OCI-LY7 (cell line): ENCODE data around the gene RANBP17. TPM values are rescaled to one million over a fixed set of nuclear protein-coding genes. Genes with fewer than 3 reads are reported as not detected.

Experiments used
- BruUV-seq: library from RNA; stranded (reverse); fragments of 400-500 nt; replicated peaks from 2 replicates; lab custom pipeline; 2021; lab: Mats Ljungman, UMichigan
- CTCF ChIA-PET: fragments of 300-600 bp; sonication (Branson Sonifier 250); formaldehyde crosslinking; loops from one replicate; lab custom pipeline; 2022; ENCODE audit warnings: antibody characterized with exemption; ENCODE audit not compliant: unreplicated experiment; lab: Charles Lee
- POLR2A ChIA-PET: fragments of 300-600 bp; sonication (Branson Sonifier 250); formaldehyde crosslinking; loops from one replicate; lab custom pipeline; 2022; ENCODE audit warnings: antibody characterized with exemption; lab: Charles Lee
- DNase-seq: peaks from one replicate; pipeline ENCODE4 v3.0.0-alpha.2; 2015; ENCODE audit warnings: low spot score
- H2AFZ ChIP-seq: fragments of 200-600 bp; sonication (generic), shearing (Covaris generic); 2 replicates; pipeline ENCODE4 v1.6.1; 2014; ENCODE audit warnings: mild to moderate bottlenecking, antibody characterized with exemption, low read length, moderate library complexity
- H3K27ac ChIP-seq: fragments of 200-600 bp; sonication (generic); 2 replicates; pipeline ENCODE4 v1.5.1; 2014; ENCODE audit warnings: mixed run types, low read depth, mild to moderate bottlenecking, moderate library complexity, low read length, inconsistent platforms; ENCODE audit not compliant: poor library complexity, severe bottlenecking
- H3K36me3 ChIP-seq: fragments of 200-600 bp; sonication (generic); 2 replicates; pipeline ENCODE4 v1.6.1; 2014; ENCODE audit warnings: mild to moderate bottlenecking, antibody characterized with exemption, low read length, moderate library complexity, mixed read lengths; ENCODE audit not compliant: insufficient read depth
- H3K4me1 ChIP-seq: fragments of 200-600 bp; sonication (generic); 2 replicates; pipeline ENCODE4 v1.5.1; 2014; ENCODE audit warnings: mild to moderate bottlenecking, low read length; ENCODE audit not compliant: insufficient read depth, poor library complexity, severe bottlenecking
- H3K4me2 ChIP-seq: fragments of 200-600 bp; sonication (generic); 2 replicates; pipeline ENCODE4 v1.6.1; 2014; ENCODE audit warnings: mild to moderate bottlenecking, low read length
- H3K4me3 ChIP-seq: fragments of 200-600 bp; sonication (generic); 2 replicates; pipeline ENCODE4 v1.5.1; 2014; ENCODE audit warnings: mild to moderate bottlenecking, low read depth, low read length; ENCODE audit not compliant: poor library complexity, severe bottlenecking
- H3K79me2 ChIP-seq: fragments of 200-600 bp; sonication (generic); 2 replicates; pipeline ENCODE4 v1.6.1; 2016; ENCODE audit warnings: low read depth, mild to moderate bottlenecking, low read length, moderate library complexity, mixed read lengths; ENCODE audit not compliant: insufficient read depth
- H3K9me2 ChIP-seq: fragments of 200-600 bp; sonication (generic); 2 replicates; pipeline ENCODE4 v1.6.1; 2016; ENCODE audit warnings: mild to moderate bottlenecking, low read length, mixed read lengths; ENCODE audit not compliant: insufficient read depth
- H3K9me3 ChIP-seq: fragments of 200-600 bp; sonication (generic); 2 replicates; pipeline ENCODE4 v1.6.1; 2014; ENCODE audit warnings: mild to moderate bottlenecking, mixed run types, low read length, mixed read lengths
- H4K20me1 ChIP-seq: fragments of 200-600 bp; sonication (generic); 2 replicates; pipeline ENCODE4 v1.6.1; 2014; ENCODE audit warnings: mild to moderate bottlenecking, antibody characterized with exemption, low read length, moderate library complexity, mixed read lengths; ENCODE audit not compliant: insufficient read depth
- CTCF ChIP-seq: fragments of 200-600 bp; sonication (generic); conservative IDR thresholded peaks from 2 replicates; pipeline ENCODE4 v1.5.1; 2014; ENCODE audit warnings: mild to moderate bottlenecking, antibody characterized with exemption, low read length, moderate library complexity, mixed read lengths
- EZH2phosphoT487 ChIP-seq: fragments of 200-600 bp; sonication (generic); IDR thresholded peaks from 2 replicates; pipeline ENCODE4 v1.6.1; 2018; ENCODE audit warnings: low read depth, borderline replicate concordance, mild to moderate bottlenecking, mixed run types, antibody characterized with exemption, low read length, moderate library complexity, mixed read lengths
- intact Hi-C: fragments of 100-400 bp; cut with micrococcal nuclease; formaldehyde crosslinking; loops from one replicate; pipeline ENCODE4 v1.10.0; 2022; ENCODE audit not compliant: unreplicated experiment
- total RNA-seq, 2 experiments: library from RNA; depleted of rRNA in 1 of 2; stranded (reverse); fragments of >200 nt in 1 of 2; shearing (Covaris generic) in 1 of 2; gene quantifications; 2 replicates each; pipeline ENCODE4 v1.2.3, GENCODE V29; 2014 to 2022

RANBP17 gene
- total RNA-seq, 2 experiments from 2014 or later = not detected

- no peak for DNase-seq
- H2AFZ ChIP-seq = no peak overlapping the region
- no TSS peak for BruUV-seq
- no peaks in the 10 kb centered on the region for H3K36me3 ChIP-seq
- H3K4me2 ChIP-seq = no peak overlapping the region
- CTCF ChIA-PET = no interaction called here
- POLR2A ChIA-PET = interaction anchor here (1.0 kb wide), 1 partner anchor 14 kb away, joined by 3 read pairs; no protein-coding TSS in a partner anchor
- intact Hi-C loops = no loop called here
- no peak overlapping the region for H3K27ac ChIP-seq
- TF ChIP-seq CTCF (no peak), EZH2phosphoT487 (no peak)
- H4K20me1 ChIP-seq = no peaks in the 10 kb centered on the region
- no peaks in the 10 kb centered on the region for H3K9me2 ChIP-seq
- no peak overlapping the region for H3K4me3 ChIP-seq
- no peaks in the 10 kb centered on the region for H3K79me2 ChIP-seq
- no peaks in the 10 kb centered on the region for H3K4me1 ChIP-seq
- H3K9me3 ChIP-seq = no peaks in the 10 kb centered on the region
These were observed 300.3 kb downstream of the RANBP17 start for GRCh38 chr5:171162165-171162564.

GRCh38 chr5:171162596-171162995, 300.8 kb downstream of the RANBP17 start:
- Histone ChIP-seq H3K4me3 (no peak overlapping the region), H3K9me3 (no peaks in the 10 kb centered on the region), H3K4me2 (no peak overlapping the region), H2AFZ (no peak overlapping the region), H3K4me1 (no peaks in the 10 kb centered on the region), H3K9me2 (no peaks in the 10 kb centered on the region), H3K27ac (no peak overlapping the region), H3K36me3 (no peaks in the 10 kb centered on the region), H4K20me1 (no peaks in the 10 kb centered on the region), H3K79me2 (no peaks in the 10 kb centered on the region)
- no peak for DNase-seq
- no TSS peak for BruUV-seq
- CTCF ChIA-PET = no interaction called here
- intact Hi-C loops = no loop called here
- no peak for TF ChIP-seq EZH2phosphoT487
- TF ChIP-seq CTCF = peak; percentile 57
- POLR2A ChIA-PET = interaction anchor here (1.0 kb wide), 2 partner anchors 13 to 567 kb away, joined by 3 read pairs; no protein-coding TSS in a partner anchor

- CTCF ChIA-PET = no interaction called here
- TF ChIP-seq EZH2phosphoT487 (no peak), CTCF (no peak)
- H3K9me3 ChIP-seq = no peaks in the 10 kb centered on the region
These were observed 304.9 kb downstream of the RANBP17 start for GRCh38 chr5:171166766-171167165.

More at GRCh38 chr5:171166766-171167165, 304.9 kb downstream of the RANBP17 start:
- Histone ChIP-seq H3K27ac (no peak overlapping the region), H4K20me1 (no peaks in the 10 kb centered on the region), H3K4me1 (no peaks in the 10 kb centered on the region), H3K4me3 (no peak overlapping the region), H3K9me2 (no peaks in the 10 kb centered on the region), H2AFZ (no peak overlapping the region), H3K4me2 (no peak overlapping the region), H3K36me3 (no peaks in the 10 kb centered on the region), H3K79me2 (no peaks in the 10 kb centered on the region)
- POLR2A ChIA-PET = no interaction called here
- BruUV-seq = no TSS peak
- intact Hi-C loops = no loop called here
- DNase-seq = no peak
